Measurements from ENCODE around the gene GRIN2A. TPM values are rescaled to one million over a fixed set of nuclear protein-coding genes. Genes with fewer than 3 reads are reported as not detected.

Gene GRIN2A
- total and polyA plus RNA-seq, 2 donors, result 0.25 to 1.1 TPM

DNA sequence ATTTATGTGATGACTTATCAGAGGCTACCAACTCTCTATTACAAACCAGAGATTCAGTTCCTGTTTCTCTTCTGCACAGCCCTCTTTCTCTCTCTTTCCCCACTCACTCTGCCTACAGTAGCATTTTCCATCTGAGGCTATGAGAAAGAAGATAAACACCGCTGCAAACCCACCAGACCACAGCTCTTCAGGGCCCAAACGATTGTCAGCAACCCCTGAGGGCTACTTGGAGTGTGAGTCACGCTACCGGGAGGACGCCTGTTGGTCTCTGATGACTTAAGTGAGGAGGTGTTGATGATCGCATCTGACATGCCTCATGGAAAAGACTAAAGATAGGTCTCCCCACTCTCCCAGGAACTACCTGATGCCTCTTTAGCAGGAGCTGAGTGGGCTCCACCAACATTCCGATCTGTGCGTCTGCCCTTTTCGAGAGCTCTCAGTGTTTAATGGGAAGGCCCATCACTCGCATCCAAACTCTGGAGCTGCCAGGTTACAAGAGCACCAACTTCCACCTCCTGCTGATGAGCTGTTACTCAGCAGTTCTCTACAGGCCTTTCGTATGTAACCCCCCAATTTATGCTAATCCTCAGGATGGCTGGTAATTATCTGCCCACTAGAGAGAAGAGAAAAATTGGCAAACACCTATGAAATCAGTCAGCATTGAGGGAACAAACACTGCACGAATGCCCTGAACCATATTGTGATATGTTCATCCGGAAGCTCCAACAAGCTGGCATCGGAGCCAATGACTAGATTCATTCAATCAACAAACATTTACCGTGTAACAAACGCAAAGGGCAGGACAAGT is 9.2 kb downstream of the GRIN2A start:
- Histone ChIP-seq H3K9me3 (ENCODE audit: control insufficient read depth in 2 of 2, insufficient read depth in 1 of 2, low read length in 1 of 2) (no peaks in the 10 kb centered on the region), H3K27ac (ENCODE audit: low read depth in 1 of 2, low read length in 1 of 2) (no peak overlapping the region), H3K36me3 (ENCODE audit: control insufficient read depth in 2 of 2, insufficient read depth in 2 of 2, low read length in 1 of 2) (no peaks in the 10 kb centered on the region), H3K4me3 (ENCODE audit: low read length in 2 of 2) (no peak overlapping the region), H3K27me3 (ENCODE audit: control insufficient read depth in 2 of 2, insufficient read depth in 1 of 2, low read length in 1 of 2) (peaks cover 0 to 2% of the 10 kb centered on the region in 2 donors), H3K4me1 (ENCODE audit: control insufficient read depth in 2 of 2, insufficient read depth in 2 of 2, low read length in 2 of 2) (no peaks in the 10 kb centered on the region)
- DNase-seq (ENCODE audit: low read depth in 6 of 9, low spot score in 9 of 9), result no peak
- 91% methylated on average over 16 of the region's 16 CpGs for WGBS

DNA sequence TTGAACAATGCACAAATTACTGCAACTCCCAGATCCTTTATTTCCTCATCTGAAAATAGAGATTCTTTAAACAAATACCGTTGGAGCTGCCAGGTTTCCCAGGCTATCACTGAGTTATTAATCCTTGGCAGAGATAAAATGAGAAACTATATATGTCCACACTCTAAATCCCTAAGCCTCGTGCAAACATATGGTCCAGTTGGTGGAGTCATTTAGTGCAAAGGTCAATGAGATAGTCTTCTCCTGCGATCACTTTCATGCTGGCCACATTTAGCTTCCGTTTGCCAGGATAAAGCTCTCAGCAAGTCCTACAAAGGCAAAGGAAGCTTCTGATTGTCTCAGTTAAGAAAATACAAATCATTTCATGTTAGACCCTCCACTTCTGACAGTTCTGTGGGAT is 11.0 kb downstream of the GRIN2A start:
- Histone ChIP-seq H3K27me3 (ENCODE audit: control insufficient read depth in 2 of 2, insufficient read depth in 1 of 2, low read length in 1 of 2) (no peaks in the 10 kb centered on the region), H3K9me3 (ENCODE audit: control insufficient read depth in 2 of 2, insufficient read depth in 1 of 2, low read length in 1 of 2) (no peaks in the 10 kb centered on the region), H3K27ac (ENCODE audit: low read depth in 1 of 2, low read length in 1 of 2) (no peak overlapping the region), H3K4me1 (ENCODE audit: control insufficient read depth in 2 of 2, insufficient read depth in 2 of 2, low read length in 2 of 2) (no peaks in the 10 kb centered on the region), H3K4me3 (ENCODE audit: low read length in 2 of 2) (no peak overlapping the region), H3K36me3 (ENCODE audit: control insufficient read depth in 2 of 2, insufficient read depth in 2 of 2, low read length in 1 of 2) (no peaks in the 10 kb centered on the region)
- 73% methylated on average over 4 of the region's 4 CpGs for WGBS
- no peak for DNase-seq (ENCODE audit: low read depth in 6 of 9, low spot score in 9 of 9)

DNA sequence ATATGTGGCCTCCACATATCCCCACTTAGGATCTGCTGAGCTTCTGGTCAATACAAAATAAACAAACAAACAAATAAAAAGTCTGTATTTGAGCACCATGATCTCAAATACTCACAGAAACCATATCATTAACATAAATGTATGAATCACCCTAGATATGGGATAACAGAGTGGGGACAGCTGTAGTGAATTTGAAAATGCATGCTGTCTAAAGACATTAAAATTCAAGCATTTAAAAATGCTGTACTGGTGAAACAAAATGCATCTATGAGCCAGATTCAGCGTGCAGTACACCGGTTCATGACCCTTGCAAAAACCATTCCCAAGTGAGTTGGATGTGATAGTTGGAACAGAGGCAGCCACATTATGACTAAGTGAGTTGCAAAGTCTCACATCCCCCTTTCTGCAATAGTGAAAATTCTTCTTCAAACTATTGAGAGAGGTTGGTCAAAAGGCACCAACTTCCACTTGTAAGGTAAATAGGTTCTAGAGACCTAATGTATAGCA is 12.3 kb downstream of the GRIN2A start:
- Histone ChIP-seq H3K27me3 (ENCODE audit: control insufficient read depth in 2 of 2, insufficient read depth in 1 of 2, low read length in 1 of 2) (no peaks in the 10 kb centered on the region), H3K36me3 (ENCODE audit: control insufficient read depth in 2 of 2, insufficient read depth in 2 of 2, low read length in 1 of 2) (no peaks in the 10 kb centered on the region), H3K4me1 (ENCODE audit: control insufficient read depth in 2 of 2, insufficient read depth in 2 of 2, low read length in 2 of 2) (no peaks in the 10 kb centered on the region), H3K9me3 (ENCODE audit: control insufficient read depth in 2 of 2, insufficient read depth in 1 of 2, low read length in 1 of 2) (no peaks in the 10 kb centered on the region), H3K27ac (ENCODE audit: low read depth in 1 of 2, low read length in 1 of 2) (no peak overlapping the region), H3K4me3 (ENCODE audit: low read length in 2 of 2) (no peak overlapping the region)
- no peak for DNase-seq (ENCODE audit: low read depth in 6 of 9, low spot score in 9 of 9)
- 93% methylated on average over 2 of the region's 2 CpGs for WGBS

DNA sequence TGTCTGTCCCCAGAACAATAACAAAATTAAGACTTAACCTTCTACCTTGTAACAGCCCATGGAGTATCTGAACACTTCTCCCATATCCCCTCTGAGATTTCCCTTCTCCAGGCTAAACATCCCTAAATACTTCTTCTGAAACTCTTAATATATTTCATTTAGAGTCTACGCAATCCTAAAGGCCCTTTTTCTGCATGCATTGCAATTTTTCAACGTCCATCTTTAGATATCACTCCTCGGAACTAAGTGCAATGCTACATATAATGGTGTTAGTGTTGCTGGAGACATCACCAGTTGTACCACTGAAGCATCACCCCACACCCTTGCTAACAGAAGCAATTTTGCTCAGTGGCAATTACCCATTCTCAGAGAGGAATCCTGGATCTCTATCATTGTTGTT is 13.2 kb downstream of the GRIN2A start:
- H3K4me3 ChIP-seq (ENCODE audit: low read length in 2 of 2), result no peak overlapping the region
- no peaks in the 10 kb centered on the region for H3K4me1 ChIP-seq (ENCODE audit: control insufficient read depth in 2 of 2, insufficient read depth in 2 of 2, low read length in 2 of 2)
- H3K36me3 ChIP-seq (ENCODE audit: control insufficient read depth in 2 of 2, insufficient read depth in 2 of 2, low read length in 1 of 2), result no peaks in the 10 kb centered on the region
- H3K27ac ChIP-seq (ENCODE audit: low read depth in 1 of 2, low read length in 1 of 2), result no peak overlapping the region
- no peaks in the 10 kb centered on the region for H3K9me3 ChIP-seq (ENCODE audit: control insufficient read depth in 2 of 2, insufficient read depth in 1 of 2, low read length in 1 of 2)
- no peaks in the 10 kb centered on the region for H3K27me3 ChIP-seq (ENCODE audit: control insufficient read depth in 2 of 2, insufficient read depth in 1 of 2, low read length in 1 of 2)
- WGBS, result 94% methylated on average over 3 of the region's 3 CpGs
- no peak for DNase-seq (ENCODE audit: low read depth in 6 of 9, low spot score in 9 of 9)

DNA sequence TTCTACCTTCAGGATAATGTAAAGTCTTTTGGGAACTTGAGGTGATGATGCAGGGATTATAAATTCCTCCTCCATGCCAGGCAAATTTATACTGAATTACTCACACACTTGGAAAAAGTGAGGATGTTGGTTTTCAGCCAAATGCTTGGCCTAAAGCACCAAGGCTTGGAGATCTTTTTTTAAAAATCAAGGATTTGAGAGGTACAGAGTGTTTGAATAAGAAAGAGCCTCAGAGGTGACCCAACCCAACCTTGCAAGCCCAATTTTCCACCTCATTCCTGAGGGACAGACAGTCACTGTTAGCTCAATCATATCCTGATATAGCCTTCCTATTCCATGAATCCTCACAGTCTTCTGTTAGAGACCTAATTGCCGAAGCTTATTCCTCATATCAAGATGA is 14.0 kb downstream of the GRIN2A start:
- Histone ChIP-seq H3K9me3 (ENCODE audit: control insufficient read depth in 2 of 2, insufficient read depth in 1 of 2, low read length in 1 of 2) (no peaks in the 10 kb centered on the region), H3K27ac (ENCODE audit: low read depth in 1 of 2, low read length in 1 of 2) (no peak overlapping the region), H3K4me1 (ENCODE audit: control insufficient read depth in 2 of 2, insufficient read depth in 2 of 2, low read length in 2 of 2) (no peaks in the 10 kb centered on the region), H3K4me3 (ENCODE audit: low read length in 2 of 2) (no peak overlapping the region), H3K36me3 (ENCODE audit: control insufficient read depth in 2 of 2, insufficient read depth in 2 of 2, low read length in 1 of 2) (no peaks in the 10 kb centered on the region), H3K27me3 (ENCODE audit: control insufficient read depth in 2 of 2, insufficient read depth in 1 of 2, low read length in 1 of 2) (no peaks in the 10 kb centered on the region)
- WGBS, result 50% methylated on average over 1 of the region's 1 CpG
- no peak for DNase-seq (ENCODE audit: low read depth in 6 of 9, low spot score in 9 of 9)

DNA sequence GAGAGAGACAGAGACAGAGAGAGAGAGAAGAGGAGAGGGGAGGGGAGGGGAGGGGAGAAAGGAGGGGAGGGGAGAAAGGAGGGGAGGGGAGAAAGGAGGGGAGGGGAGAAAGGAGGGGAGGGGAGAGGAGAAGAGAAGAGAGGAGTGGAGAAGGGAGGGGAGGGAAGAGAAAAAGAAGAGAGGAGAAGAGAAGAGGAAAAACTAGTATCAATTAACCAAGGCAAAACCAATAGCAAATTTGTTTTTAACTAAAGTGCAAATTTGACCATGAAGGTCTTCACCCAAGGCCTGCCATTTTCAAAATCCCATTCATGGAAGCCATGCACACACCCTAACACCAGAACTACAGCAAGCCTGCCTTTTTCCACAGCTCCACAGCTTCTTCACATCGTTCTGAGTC is 16.6 kb downstream of the GRIN2A start:
- no peaks in the 10 kb centered on the region for H3K36me3 ChIP-seq (ENCODE audit: control insufficient read depth in 2 of 2, insufficient read depth in 2 of 2, low read length in 1 of 2)
- H3K4me3 ChIP-seq (ENCODE audit: low read length in 2 of 2), result no peak overlapping the region
- H3K9me3 ChIP-seq (ENCODE audit: control insufficient read depth in 2 of 2, insufficient read depth in 1 of 2, low read length in 1 of 2), result no peaks in the 10 kb centered on the region
- 90% methylated on average over 1 of the region's 1 CpG for WGBS
- no peak for DNase-seq (ENCODE audit: low read depth in 6 of 9, low spot score in 9 of 9)
- H3K4me1 ChIP-seq (ENCODE audit: control insufficient read depth in 2 of 2, insufficient read depth in 2 of 2, low read length in 2 of 2), result no peaks in the 10 kb centered on the region
- H3K27ac ChIP-seq (ENCODE audit: low read depth in 1 of 2, low read length in 1 of 2), result no peak overlapping the region
- no peaks in the 10 kb centered on the region for H3K27me3 ChIP-seq (ENCODE audit: control insufficient read depth in 2 of 2, insufficient read depth in 1 of 2, low read length in 1 of 2)

DNA sequence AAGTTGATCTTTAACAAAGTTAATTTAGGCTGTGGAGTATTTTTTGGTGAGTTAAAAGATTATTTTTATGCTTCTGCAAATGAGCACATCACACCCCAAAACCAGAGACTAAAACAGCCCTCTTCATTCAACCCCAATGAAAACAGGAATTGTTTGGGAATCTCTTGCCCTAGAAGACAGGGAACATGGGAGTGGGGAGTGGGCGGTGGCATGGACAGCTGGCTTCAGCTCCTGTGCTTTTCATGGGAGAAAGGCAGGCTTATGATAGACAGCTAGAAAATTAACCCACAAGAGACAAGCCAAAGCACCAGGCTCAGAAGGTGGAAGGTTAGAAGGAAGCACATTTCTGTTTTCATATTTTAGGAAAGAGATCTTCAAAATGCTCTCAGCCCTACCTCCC is 19.2 kb downstream of the GRIN2A start:
- WGBS, result 80% methylated on average over 1 of the region's 1 CpG
- H3K36me3 ChIP-seq (ENCODE audit: control insufficient read depth in 2 of 2, insufficient read depth in 2 of 2, low read length in 1 of 2), result no peaks in the 10 kb centered on the region
- DNase-seq (ENCODE audit: low read depth in 6 of 9, low spot score in 9 of 9), result no peak
- H3K27me3 ChIP-seq (ENCODE audit: control insufficient read depth in 2 of 2, insufficient read depth in 1 of 2, low read length in 1 of 2), result no peaks in the 10 kb centered on the region
- H3K4me3 ChIP-seq (ENCODE audit: low read length in 2 of 2), result no peak overlapping the region
- H3K27ac ChIP-seq (ENCODE audit: low read depth in 1 of 2, low read length in 1 of 2), result no peak overlapping the region
- H3K4me1 ChIP-seq (ENCODE audit: control insufficient read depth in 2 of 2, insufficient read depth in 2 of 2, low read length in 2 of 2), result no peaks in the 10 kb centered on the region
- H3K9me3 ChIP-seq (ENCODE audit: control insufficient read depth in 2 of 2, insufficient read depth in 1 of 2, low read length in 1 of 2), result no peaks in the 10 kb centered on the region

DNA sequence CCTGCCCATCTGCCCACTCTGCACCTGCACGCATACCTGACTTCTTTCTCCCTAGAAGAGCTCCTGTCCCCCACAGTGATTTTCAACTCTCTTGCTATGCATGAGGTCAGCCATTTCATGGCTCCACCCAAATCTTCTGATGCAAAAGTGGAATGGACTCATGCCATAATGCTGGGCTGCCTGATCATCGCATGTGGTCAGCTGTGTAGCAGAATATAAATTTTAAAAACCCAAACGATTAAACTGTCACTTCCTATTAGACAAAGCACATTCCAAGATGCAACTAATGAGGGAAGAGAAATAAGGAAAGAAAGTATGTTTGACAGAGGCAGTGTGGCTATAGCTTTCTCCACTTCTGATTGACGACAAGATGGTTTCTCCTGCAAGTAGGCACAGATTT is 26.1 kb downstream of the GRIN2A start:
- no peaks in the 10 kb centered on the region for H3K27me3 ChIP-seq (ENCODE audit: control insufficient read depth in 2 of 2, insufficient read depth in 1 of 2, low read length in 1 of 2)
- no peak for DNase-seq (ENCODE audit: low read depth in 6 of 9, low spot score in 9 of 9)
- H3K9me3 ChIP-seq (ENCODE audit: control insufficient read depth in 2 of 2, insufficient read depth in 1 of 2, low read length in 1 of 2), result no peaks in the 10 kb centered on the region
- WGBS, result 95% methylated on average over 4 of the region's 4 CpGs
- H3K4me1 ChIP-seq (ENCODE audit: control insufficient read depth in 2 of 2, insufficient read depth in 2 of 2, low read length in 2 of 2), result no peaks in the 10 kb centered on the region
- no peaks in the 10 kb centered on the region for H3K36me3 ChIP-seq (ENCODE audit: control insufficient read depth in 2 of 2, insufficient read depth in 2 of 2, low read length in 1 of 2)
- no peak overlapping the region for H3K27ac ChIP-seq (ENCODE audit: low read depth in 1 of 2, low read length in 1 of 2)
- H3K4me3 ChIP-seq (ENCODE audit: low read length in 2 of 2), result no peak overlapping the region

DNA sequence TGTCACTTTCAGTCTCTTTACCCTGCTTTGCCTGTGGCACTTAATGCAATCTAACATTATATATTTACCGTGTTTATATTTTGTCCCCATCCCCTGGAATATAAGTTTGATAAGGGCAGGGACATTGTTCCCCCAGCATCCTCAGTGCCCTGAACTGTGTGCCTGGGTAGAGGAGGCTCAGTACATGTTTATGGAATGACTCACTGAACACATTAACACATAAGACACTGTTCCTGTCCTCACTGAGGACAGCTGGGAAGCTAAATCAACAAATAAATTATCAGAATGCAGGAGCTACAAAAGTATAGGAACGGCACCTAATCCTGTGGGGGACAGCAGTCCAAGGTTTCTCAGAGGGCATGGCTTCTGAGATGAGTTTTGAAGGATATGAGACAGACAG is 27.8 kb downstream of the GRIN2A start:
- Histone ChIP-seq H3K27me3 (ENCODE audit: control insufficient read depth in 2 of 2, insufficient read depth in 1 of 2, low read length in 1 of 2) (no peaks in the 10 kb centered on the region), H3K4me1 (ENCODE audit: control insufficient read depth in 2 of 2, insufficient read depth in 2 of 2, low read length in 2 of 2) (no peaks in the 10 kb centered on the region), H3K9me3 (ENCODE audit: control insufficient read depth in 2 of 2, insufficient read depth in 1 of 2, low read length in 1 of 2) (no peaks in the 10 kb centered on the region), H3K27ac (ENCODE audit: low read depth in 1 of 2, low read length in 1 of 2) (no peak overlapping the region), H3K4me3 (ENCODE audit: low read length in 2 of 2) (no peak overlapping the region), H3K36me3 (ENCODE audit: control insufficient read depth in 2 of 2, insufficient read depth in 2 of 2, low read length in 1 of 2) (no peaks in the 10 kb centered on the region)
- DNase-seq (ENCODE audit: low read depth in 6 of 9, low spot score in 9 of 9), result no peak
- 90% methylated on average over 2 of the region's 2 CpGs for WGBS

Data from thymus (tissue), 11 donors.